HEK293 (cell line): ENCODE measurements around the gene CFAP57.

ENCODE experiments used
- GLI2 ChIP-seq: fragments of 450-650 bp; formaldehyde crosslinking; IDR thresholded peaks from 2 replicates; pipeline ENCODE4; 2017; ENCODE audit warnings: missing biosample characterization, missing genetic modification characterization, low read depth, borderline replicate concordance
- GLIS1 ChIP-seq: fragments of 450-650 bp; formaldehyde crosslinking; IDR thresholded peaks from 2 replicates; pipeline ENCODE4 v1.5.1; 2016; ENCODE audit warnings: missing biosample characterization, missing genetic modification characterization
- HOXD13 ChIP-seq: sonication (generic); formaldehyde crosslinking; IDR thresholded peaks from 2 replicates; pipeline ENCODE4 v1.8.0; 2022; ENCODE audit warnings: missing genetic modification reagents, borderline replicate concordance
- RBAK ChIP-seq: fragments of 450-650 bp; formaldehyde crosslinking; IDR thresholded peaks from 2 replicates; pipeline ENCODE4 v1.5.1; 2016; ENCODE audit warnings: missing biosample characterization, missing genetic modification characterization
- REPIN1 ChIP-seq: fragments of 450-650 bp; formaldehyde crosslinking; IDR thresholded peaks from 2 replicates; pipeline ENCODE4 v1.5.1; 2017; ENCODE audit warnings: missing biosample characterization, missing genetic modification characterization, low read depth
- SCRT1 ChIP-seq: fragments of 450-650 bp; formaldehyde crosslinking; IDR thresholded peaks from 2 replicates; pipeline ENCODE4 v1.5.1; 2016; ENCODE audit warnings: missing biosample characterization, missing genetic modification characterization, borderline replicate concordance
- SCRT2 ChIP-seq: fragments of 450-650 bp; formaldehyde crosslinking; IDR thresholded peaks from 2 replicates; pipeline ENCODE4 v1.5.1; 2016; ENCODE audit warnings: missing biosample characterization, missing genetic modification characterization
- YY2 ChIP-seq: fragments of 450-650 bp; formaldehyde crosslinking; IDR thresholded peaks from 2 replicates; pipeline ENCODE4 v1.5.1; 2016; ENCODE audit warnings: missing biosample characterization, missing genetic modification characterization
- ZNF155 ChIP-seq: fragments of 450-650 bp; formaldehyde crosslinking; IDR thresholded peaks from 2 replicates; pipeline ENCODE4 v1.5.1; 2016; ENCODE audit warnings: missing biosample characterization, missing genetic modification characterization
- ZNF16 ChIP-seq: fragments of 450-650 bp; formaldehyde crosslinking; IDR thresholded peaks from 2 replicates; pipeline ENCODE4 v1.5.1; 2016; ENCODE audit warnings: low read depth, missing biosample characterization, missing genetic modification characterization
- ZNF211 ChIP-seq: fragments of 450-650 bp; formaldehyde crosslinking; IDR thresholded peaks from 2 replicates; pipeline ENCODE4 v1.5.1; 2016; ENCODE audit warnings: low read depth, missing biosample characterization, missing genetic modification characterization
- ZNF501 ChIP-seq: fragments of 450-650 bp; formaldehyde crosslinking; IDR thresholded peaks from 2 replicates; pipeline ENCODE4 v1.5.1; 2016; ENCODE audit warnings: missing biosample characterization, missing genetic modification characterization
- ZNF544 ChIP-seq: fragments of 450-650 bp; formaldehyde crosslinking; IDR thresholded peaks from 2 replicates; pipeline ENCODE4 v1.5.0; 2017; ENCODE audit warnings: missing biosample characterization, missing genetic modification characterization
- ZNF560 ChIP-seq: fragments of 450-650 bp; formaldehyde crosslinking; IDR thresholded peaks from 2 replicates; pipeline ENCODE4 v1.5.1; 2017; ENCODE audit warnings: missing biosample characterization, missing genetic modification characterization, borderline replicate concordance
- ZNF621 ChIP-seq: fragments of 450-650 bp; formaldehyde crosslinking; IDR thresholded peaks from 2 replicates; pipeline ENCODE4 v1.5.1; 2017; ENCODE audit warnings: missing biosample characterization, missing genetic modification characterization
- ZNF629 ChIP-seq: fragments of 450-650 bp; formaldehyde crosslinking; IDR thresholded peaks from 2 replicates; pipeline ENCODE4 v1.5.1; 2017; ENCODE audit warnings: missing biosample characterization, missing genetic modification characterization
- ZNF654 ChIP-seq: fragments of 450-650 bp; formaldehyde crosslinking; IDR thresholded peaks from 2 replicates; pipeline ENCODE4 v1.5.1; 2016; ENCODE audit warnings: low read depth, missing biosample characterization, missing genetic modification characterization
- ZNF658 ChIP-seq: fragments of 450-650 bp; formaldehyde crosslinking; IDR thresholded peaks from 2 replicates; pipeline ENCODE4; 2016; ENCODE audit warnings: missing biosample characterization, missing genetic modification characterization
- ZNF664 ChIP-seq: fragments of 450-650 bp; formaldehyde crosslinking; IDR thresholded peaks from 2 replicates; pipeline ENCODE4 v1.5.1; 2016; ENCODE audit warnings: missing biosample characterization, missing genetic modification characterization
- ZNF677 ChIP-seq: fragments of 450-650 bp; IDR thresholded peaks from 2 replicates; pipeline ENCODE4 v1.5.0; 2018; ENCODE audit warnings: missing biosample characterization, mild to moderate bottlenecking, missing genetic modification characterization, moderate library complexity
- ZNF830 ChIP-seq: fragments of 450-650 bp; IDR thresholded peaks from 2 replicates; pipeline ENCODE4 v1.5.0; 2018; ENCODE audit warnings: missing biosample characterization, missing genetic modification characterization, low read depth, mild to moderate bottlenecking, moderate library complexity
- TF ChIP-seq, protein P1 (sequence below): fragments of 450-650 bp; formaldehyde crosslinking; IDR thresholded peaks from 2 replicates; pipeline ENCODE4 v1.5.0; 2017; ENCODE audit warnings: missing biosample characterization, missing genetic modification characterization, borderline replicate concordance
- TF ChIP-seq, protein P2 (sequence below): fragments of 450-650 bp; formaldehyde crosslinking; IDR thresholded peaks from 2 replicates; pipeline ENCODE4 v1.5.1; 2016; ENCODE audit warnings: missing biosample characterization, missing genetic modification characterization
- TF ChIP-seq, protein P3 (sequence below): fragments of 450-650 bp; formaldehyde crosslinking; IDR thresholded peaks from 2 replicates; pipeline ENCODE4; 2016; ENCODE audit warnings: missing biosample characterization, missing genetic modification characterization
- TF ChIP-seq, protein P4 (sequence below): fragments of 450-650 bp; formaldehyde crosslinking; IDR thresholded peaks from 2 replicates; pipeline ENCODE4 v1.5.1; 2016; ENCODE audit warnings: missing biosample characterization, missing genetic modification characterization
- TF ChIP-seq, protein P5 (sequence below): fragments of 450-650 bp; formaldehyde crosslinking; IDR thresholded peaks from 2 replicates; pipeline ENCODE4 v1.5.1; 2016; ENCODE audit warnings: missing biosample characterization, missing genetic modification characterization
- TF ChIP-seq, protein P6 (sequence below): fragments of 450-650 bp; formaldehyde crosslinking; IDR thresholded peaks from 2 replicates; pipeline ENCODE4 v1.5.1; 2016; ENCODE audit warnings: missing biosample characterization, missing genetic modification characterization
- TF ChIP-seq, protein P7 (sequence below): fragments of 450-650 bp; formaldehyde crosslinking; IDR thresholded peaks from 2 replicates; pipeline ENCODE4 v1.5.1; 2016; ENCODE audit warnings: missing biosample characterization, missing genetic modification characterization
- TF ChIP-seq, protein P8 (sequence below): IDR thresholded peaks from 2 replicates; pipeline ENCODE4 v1.6.1; 2011; ENCODE audit warnings: mild to moderate bottlenecking, low read depth, low read length, borderline replicate concordance

CFAP57 gene

DNA sequence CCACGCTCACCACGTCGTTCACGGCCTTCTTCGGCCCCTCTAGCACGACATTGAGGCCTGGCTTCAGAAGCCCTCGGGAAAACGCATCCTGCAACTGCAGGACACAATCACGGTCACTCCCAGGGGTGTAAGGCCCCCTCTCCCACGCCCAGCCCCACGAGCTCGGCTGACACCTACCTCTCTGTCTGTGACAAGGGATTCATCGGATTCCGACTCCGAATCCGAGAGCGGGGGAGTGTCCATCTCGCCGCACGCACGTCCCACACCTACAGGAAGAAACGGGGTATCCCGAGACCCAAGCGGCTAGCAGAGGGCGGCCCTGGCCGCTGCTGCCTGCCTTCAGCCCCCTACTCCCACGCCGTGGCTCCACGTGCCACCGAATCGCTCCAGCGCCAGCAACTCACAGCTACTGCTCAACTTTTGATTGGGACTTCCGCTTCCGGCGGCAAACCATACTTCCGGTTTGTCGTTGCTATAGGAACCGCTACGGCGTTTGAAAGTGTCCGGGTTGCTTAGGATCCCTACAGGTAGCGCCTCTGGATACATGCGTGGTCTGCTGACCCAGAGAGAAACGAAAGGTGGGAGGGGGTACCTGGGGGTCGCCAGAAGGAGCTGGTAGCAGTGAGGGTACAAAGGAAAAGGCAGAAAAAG is at the start of gene CFAP57, which contains the start of gene EBNA1BP2 (continued):
- TF ChIP-seq RBAK (tag by site-specific recombination) (no peak), ZNF621 (tag by site-specific recombination) (no peak), ZNF544 (tag by site-specific recombination) (no peak), ZNF560 (tag by site-specific recombination) (no peak), ZNF658 (tag by site-specific recombination) (no peak), ZNF16 (tag by site-specific recombination) (no peak), GLI2 (no peak), ZNF501 (tag by site-specific recombination) (0 out of 2 replicates have a peak, but pooled peaks have one; percentile 47), ZNF211 (no peak), ZNF629 (tag by site-specific recombination) (0 out of 2 replicates have a peak, but pooled peaks have one; percentile 10), SCRT2 (tag by site-specific recombination) (peak; percentile 73), SCRT1 (tag by site-specific recombination) (no peak), REPIN1 (tag by site-specific recombination) (no peak), ZNF654 (tag by site-specific recombination) (no peak), GLIS1 (no peak), HOXD13 (CRISPR knock-in tag) (no peak), ZNF677 (tag by site-specific recombination) (no peak), ZNF830 (tag by site-specific recombination) (no peak), ZNF155 (tag by site-specific recombination) (no peak), YY2 (tag by site-specific recombination) (no peak), ZNF664 (no peak)
- TF ChIP-seq, protein P1, sequence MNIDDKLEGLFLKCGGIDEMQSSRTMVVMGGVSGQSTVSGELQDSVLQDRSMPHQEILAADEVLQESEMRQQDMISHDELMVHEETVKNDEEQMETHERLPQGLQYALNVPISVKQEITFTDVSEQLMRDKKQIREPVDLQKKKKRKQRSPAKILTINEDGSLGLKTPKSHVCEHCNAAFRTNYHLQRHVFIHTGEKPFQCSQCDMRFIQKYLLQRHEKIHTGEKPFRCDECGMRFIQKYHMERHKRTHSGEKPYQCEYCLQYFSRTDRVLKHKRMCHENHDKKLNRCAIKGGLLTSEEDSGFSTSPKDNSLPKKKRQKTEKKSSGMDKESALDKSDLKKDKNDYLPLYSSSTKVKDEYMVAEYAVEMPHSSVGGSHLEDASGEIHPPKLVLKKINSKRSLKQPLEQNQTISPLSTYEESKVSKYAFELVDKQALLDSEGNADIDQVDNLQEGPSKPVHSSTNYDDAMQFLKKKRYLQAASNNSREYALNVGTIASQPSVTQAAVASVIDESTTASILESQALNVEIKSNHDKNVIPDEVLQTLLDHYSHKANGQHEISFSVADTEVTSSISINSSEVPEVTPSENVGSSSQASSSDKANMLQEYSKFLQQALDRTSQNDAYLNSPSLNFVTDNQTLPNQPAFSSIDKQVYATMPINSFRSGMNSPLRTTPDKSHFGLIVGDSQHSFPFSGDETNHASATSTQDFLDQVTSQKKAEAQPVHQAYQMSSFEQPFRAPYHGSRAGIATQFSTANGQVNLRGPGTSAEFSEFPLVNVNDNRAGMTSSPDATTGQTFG (tag by site-specific recombination): no peak
- TF ChIP-seq, protein P2, sequence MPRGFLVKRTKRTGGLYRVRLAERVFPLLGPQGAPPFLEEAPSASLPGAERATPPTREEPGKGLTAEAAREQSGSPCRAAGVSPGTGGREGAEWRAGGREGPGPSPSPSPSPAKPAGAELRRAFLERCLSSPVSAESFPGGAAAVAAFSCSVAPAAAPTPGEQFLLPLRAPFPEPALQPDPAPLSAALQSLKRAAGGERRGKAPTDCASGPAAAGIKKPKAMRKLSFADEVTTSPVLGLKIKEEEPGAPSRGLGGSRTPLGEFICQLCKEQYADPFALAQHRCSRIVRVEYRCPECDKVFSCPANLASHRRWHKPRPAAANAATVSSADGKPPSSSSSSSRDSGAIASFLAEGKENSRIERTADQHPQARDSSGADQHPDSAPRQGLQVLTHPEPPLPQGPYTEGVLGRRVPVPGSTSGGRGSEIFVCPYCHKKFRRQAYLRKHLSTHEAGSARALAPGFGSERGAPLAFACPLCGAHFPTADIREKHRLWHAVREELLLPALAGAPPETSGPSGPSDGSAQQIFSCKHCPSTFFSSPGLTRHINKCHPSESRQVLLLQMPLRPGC (tag by site-specific recombination): no peak
- TF ChIP-seq, protein P3, sequence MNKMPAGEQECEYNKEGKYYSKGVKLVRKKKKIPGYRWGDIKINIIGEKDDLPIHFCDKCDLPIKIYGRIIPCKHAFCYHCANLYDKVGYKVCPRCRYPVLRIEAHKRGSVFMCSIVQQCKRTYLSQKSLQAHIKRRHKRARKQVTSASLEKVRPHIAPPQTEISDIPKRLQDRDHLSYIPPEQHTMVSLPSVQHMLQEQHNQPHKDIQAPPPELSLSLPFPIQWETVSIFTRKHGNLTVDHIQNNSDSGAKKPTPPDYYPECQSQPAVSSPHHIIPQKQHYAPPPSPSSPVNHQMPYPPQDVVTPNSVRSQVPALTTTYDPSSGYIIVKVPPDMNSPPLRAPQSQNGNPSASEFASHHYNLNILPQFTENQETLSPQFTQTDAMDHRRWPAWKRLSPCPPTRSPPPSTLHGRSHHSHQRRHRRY (tag by site-specific recombination): no peak
- TF ChIP-seq, protein P4, sequence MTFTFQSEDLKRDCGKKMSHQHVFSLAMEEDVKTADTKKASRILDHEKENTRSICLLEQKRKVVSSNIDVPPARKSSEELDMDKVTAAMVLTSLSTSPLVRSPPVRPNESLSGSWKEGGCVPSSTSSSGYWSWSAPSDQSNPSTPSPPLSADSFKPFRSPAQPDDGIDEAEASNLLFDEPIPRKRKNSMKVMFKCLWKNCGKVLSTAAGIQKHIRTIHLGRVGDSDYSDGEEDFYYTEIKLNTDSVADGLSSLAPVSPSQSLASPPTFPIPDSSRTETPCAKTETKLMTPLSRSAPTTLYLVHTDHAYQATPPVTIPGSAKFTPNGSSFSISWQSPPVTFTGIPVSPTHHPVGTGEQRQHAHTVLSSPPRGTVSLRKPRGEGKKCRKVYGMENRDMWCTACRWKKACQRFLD (tag by site-specific recombination): no peak
- TF ChIP-seq, protein P5, sequence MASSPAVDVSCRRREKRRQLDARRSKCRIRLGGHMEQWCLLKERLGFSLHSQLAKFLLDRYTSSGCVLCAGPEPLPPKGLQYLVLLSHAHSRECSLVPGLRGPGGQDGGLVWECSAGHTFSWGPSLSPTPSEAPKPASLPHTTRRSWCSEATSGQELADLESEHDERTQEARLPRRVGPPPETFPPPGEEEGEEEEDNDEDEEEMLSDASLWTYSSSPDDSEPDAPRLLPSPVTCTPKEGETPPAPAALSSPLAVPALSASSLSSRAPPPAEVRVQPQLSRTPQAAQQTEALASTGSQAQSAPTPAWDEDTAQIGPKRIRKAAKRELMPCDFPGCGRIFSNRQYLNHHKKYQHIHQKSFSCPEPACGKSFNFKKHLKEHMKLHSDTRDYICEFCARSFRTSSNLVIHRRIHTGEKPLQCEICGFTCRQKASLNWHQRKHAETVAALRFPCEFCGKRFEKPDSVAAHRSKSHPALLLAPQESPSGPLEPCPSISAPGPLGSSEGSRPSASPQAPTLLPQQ (tag by site-specific recombination): peak; percentile 26; the same call in 1 of the 2 replicates
- TF ChIP-seq, protein P6, sequence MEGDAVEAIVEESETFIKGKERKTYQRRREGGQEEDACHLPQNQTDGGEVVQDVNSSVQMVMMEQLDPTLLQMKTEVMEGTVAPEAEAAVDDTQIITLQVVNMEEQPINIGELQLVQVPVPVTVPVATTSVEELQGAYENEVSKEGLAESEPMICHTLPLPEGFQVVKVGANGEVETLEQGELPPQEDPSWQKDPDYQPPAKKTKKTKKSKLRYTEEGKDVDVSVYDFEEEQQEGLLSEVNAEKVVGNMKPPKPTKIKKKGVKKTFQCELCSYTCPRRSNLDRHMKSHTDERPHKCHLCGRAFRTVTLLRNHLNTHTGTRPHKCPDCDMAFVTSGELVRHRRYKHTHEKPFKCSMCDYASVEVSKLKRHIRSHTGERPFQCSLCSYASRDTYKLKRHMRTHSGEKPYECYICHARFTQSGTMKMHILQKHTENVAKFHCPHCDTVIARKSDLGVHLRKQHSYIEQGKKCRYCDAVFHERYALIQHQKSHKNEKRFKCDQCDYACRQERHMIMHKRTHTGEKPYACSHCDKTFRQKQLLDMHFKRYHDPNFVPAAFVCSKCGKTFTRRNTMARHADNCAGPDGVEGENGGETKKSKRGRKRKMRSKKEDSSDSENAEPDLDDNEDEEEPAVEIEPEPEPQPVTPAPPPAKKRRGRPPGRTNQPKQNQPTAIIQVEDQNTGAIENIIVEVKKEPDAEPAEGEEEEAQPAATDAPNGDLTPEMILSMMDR (tag by site-specific recombination): no peak
- TF ChIP-seq, protein P7, sequence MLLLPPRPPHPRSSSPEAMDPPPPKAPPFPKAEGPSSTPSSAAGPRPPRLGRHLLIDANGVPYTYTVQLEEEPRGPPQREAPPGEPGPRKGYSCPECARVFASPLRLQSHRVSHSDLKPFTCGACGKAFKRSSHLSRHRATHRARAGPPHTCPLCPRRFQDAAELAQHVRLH (tag by site-specific recombination): peak; percentile 98
- TF ChIP-seq, protein P8, sequence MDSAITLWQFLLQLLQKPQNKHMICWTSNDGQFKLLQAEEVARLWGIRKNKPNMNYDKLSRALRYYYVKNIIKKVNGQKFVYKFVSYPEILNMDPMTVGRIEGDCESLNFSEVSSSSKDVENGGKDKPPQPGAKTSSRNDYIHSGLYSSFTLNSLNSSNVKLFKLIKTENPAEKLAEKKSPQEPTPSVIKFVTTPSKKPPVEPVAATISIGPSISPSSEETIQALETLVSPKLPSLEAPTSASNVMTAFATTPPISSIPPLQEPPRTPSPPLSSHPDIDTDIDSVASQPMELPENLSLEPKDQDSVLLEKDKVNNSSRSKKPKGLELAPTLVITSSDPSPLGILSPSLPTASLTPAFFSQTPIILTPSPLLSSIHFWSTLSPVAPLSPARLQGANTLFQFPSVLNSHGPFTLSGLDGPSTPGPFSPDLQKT: peak; percentile 72; the same call in 1 of the 2 replicates
